ENCODE data around the gene DPH2.

Gene DPH2

DNA sequence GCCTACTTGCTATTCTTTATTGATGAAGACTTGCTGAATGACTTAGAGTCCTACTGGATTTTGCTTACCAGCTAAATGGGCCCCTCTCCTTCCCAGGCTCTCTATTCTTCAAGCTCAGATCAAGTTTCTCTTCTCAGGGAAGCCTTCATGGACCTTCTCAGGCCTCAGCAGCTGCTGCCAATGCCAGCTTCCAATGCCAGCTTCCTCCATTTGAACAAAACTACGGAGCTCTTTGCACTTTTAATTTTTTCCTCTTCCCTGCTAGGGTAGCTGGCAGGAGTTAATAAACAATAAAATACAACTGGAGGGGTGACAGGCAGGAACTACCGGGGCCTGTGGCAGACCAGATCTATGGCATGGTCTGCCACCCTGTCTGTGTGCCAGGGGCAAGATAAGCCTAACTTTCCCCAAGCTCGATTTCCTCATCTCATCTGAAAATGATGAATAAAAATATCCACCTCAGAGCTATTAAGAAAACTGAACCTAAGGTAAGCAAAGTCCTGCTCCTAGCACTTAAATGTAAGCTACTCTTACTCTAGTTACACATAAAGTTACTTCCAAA is 24.1 kb upstream of the DPH2 start:
- no peak for DNase-seq

DNA sequence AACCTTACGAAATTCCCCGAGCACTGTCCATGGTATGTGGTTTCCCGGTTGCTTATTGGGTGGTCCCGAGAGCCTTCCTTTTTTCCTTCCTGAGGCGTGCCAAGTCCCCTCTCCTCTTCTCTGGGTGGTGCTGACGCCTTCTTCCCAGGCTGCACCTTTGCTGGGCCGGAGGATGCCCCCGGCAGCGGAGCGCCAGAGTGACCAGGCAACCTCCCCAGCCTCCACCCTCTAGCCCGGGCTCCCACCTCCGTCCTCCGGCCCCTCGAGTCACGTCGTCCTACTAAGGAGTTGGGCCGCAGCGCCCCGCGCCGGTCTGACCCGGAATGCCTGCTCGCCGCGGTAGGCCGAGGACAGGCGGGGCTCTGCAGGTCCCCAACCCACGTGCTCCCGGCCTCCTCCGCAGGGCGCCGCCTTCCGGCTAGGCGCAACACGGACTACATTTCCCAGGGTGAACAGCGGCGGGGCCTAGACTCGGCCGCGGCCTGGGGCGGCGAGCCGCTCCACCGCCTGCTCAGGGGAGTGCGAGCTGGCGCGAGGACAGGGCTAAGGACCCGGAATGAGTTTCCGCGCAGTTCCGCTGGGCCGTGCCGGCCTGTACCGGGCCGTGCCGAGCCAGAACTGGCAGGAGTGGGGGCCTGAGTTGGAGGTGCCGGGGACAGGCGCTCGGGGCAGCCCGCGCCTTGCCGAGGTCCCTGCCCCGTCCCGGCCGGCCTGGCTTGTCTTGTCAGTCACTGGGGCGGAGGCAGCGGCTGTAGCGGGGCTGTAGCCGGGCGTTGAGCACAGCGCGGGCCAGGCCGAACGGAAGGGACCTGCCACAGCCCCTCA is 23.4 kb upstream of the DPH2 start, which contains the start of gene IPO13:
Gene IPO13, plus strand, starts transcription at position 715 of the 825 bp plus-strand sequence. CDS start 651 bp downstream, outside the sequence.
- peak; percentile 96 for DNase-seq

DNA sequence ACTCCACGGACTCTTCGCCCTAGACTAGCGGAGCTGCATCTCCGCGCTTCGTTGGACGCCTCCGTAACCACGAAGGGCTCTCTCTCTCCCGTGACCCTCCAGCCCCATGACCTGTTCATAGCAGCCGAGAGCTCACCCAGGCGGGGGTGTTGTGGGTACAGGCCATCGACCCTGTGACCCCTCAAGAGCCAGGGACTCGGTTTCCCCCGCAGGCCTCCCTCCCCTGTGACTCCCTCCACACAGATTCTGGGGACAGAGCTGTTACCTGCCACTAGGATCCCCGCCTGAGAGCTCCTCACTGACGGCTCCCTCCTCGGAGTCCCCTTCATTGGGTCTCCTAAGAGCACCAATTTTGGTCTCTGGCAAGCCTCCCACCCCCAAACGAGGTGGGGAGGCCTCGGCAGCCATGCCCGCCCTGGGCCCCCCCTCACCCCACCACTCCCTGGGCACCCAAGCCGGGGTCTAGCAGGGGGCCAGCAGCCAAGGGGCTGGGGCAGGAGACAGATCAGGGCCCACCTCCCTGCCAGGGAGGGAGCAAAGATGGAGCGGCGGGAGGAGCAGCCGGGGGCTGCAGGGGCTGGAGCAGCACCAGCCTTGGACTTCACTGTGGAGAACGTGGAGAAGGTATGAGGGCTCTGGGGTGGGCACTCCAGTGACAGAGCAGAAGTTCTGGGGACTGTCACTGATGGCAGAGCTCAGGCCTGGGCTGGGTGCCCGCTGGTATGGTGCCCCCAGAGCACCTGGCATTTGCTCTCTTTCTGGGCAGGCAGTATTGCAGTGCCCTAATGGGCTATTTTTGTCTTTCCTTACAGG is 22.5 kb upstream of the DPH2 start:
- DNase-seq, result no peak

DNA sequence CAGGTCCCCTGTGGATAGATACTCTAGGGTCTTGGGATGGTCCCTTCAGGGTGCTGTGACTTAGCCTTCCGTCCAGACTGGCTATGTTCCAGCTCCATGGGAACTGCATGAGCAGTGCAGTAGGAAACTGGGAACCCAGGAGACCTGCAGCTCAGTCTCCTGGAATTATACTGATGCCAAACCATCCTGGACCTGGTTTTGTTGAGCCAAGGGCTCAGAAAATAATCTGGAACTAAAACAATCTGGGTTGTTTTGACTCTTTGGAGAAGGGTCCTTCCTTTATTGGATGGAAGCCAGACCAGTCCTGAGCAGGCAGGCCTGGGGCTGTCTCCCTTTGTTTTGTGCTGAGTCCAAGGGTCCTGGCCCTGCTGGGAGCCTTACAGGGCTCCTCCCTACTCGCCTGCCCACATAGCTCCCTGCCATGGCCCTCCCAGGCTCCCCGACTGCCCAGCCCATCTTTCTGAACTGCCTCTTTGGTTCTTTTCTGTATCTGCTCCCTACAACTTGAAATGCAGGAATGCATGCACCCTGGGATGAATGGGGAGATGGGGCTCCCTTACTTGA is 21.9 kb upstream of the DPH2 start:
- no peak for DNase-seq

DNA sequence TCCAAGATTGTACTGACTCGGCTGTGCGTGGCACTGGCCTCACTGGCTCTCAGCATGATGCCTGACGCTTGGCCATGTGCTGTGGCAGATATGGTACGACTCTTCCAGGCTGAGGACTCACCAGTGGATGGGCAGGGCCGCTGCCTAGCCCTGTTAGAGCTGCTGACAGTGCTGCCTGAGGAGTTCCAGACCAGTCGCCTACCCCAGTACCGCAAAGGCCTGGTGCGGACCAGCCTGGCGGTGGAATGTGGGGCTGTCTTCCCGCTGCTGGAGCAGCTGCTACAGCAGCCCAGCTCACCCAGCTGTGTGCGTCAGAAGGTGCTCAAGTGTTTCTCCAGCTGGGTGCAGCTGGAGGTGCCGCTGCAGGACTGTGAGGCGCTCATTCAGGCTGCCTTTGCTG is 20.1 kb upstream of the DPH2 start:
- DNase-seq, result no peak

DNA sequence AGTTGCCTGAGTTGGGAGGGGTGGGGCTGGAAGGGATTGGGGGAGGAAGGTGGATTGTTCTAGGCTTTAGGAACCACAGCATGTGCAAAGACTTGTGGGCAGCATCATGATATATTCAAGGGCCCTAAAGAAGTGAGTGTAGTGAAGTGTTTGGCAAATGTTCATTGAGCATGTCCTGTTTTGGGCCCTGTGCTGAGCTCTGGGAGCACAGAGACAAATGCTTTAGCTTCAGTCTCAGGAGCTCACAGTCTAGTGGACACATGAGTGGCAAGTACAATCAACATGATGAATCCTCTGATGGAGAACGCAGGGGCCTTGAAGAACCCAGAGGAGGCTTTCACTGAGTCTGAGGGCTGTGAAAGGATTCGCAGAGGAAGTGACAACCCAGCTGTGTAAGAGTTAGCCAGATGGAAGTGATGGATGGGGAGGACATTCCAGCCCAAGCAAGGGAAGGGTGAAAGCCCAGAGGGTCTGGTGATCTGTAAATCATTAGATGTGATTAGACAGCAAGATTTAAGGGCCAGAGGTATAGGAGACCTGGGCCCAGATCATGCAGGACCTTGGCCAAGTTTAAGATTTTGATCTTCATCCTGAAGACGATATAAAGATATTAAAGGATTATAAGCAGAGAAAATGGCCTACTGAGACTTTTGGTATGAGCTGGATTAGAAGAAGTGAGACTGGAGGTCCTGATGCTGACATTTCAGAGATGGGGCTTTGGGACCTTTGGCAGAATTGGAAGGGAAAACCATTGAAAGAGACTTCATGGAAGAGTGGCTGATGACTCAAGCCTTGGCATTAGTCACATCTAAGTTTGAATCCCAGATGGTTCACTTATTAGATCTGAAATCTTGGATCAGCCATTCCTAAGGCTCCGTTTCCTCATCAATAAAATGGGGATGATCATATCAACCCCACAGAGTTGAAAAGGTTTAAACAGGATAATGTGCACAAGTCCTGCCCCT is 18.5 kb upstream of the DPH2 start:
- no peak for DNase-seq

DNA sequence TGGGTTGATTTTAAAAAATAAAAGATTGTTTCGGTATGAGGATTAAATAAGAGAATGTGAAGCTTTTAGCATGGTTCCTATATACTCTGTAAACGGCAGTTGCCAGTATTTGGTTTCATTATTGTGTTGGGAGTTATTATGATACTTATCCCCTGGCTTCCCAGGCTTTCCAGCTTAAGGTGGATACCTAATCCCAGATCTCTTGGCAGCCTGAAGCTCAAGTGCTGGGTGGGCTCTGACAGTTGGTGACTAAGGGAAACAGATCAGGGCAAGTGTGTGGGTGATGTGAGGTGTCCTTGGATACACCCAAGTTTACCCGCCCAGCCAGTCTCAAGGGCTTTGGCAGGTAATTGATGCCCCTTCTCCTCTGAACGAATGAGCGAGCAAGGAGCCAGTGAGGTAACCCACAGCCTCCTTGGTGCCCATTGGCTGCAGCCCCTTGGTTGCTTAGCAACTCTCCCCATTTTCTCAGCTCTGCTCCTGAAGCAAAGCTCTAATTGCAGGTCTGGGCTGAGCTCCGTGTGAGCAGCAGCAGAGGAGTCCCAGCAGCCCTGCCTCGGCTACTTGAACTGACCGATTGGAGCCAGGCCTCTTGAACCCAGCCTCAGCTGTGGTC is 17.0 kb upstream of the DPH2 start:
- DNase-seq, result no peak

DNA sequence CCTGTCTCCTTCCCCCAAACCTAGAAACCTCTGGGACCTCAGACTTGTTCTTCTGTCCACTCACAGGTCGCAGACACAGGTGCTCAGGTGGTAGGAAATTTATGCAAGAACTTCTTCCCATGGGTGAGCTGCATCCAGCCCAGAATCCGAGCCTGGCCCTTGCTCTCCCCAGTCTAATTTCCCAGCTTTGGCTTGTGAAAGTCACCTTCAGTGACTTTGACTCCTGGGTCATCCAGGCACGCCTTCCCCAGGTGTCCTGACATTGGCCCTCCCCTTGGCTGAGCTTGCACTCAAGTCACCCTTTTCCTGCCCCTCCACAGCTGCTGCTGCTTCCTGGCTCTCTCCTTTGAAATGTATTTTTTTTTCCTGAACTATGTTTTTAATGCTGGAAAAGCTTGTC is 16.4 kb upstream of the DPH2 start:
- DNase-seq, result no peak

DNA sequence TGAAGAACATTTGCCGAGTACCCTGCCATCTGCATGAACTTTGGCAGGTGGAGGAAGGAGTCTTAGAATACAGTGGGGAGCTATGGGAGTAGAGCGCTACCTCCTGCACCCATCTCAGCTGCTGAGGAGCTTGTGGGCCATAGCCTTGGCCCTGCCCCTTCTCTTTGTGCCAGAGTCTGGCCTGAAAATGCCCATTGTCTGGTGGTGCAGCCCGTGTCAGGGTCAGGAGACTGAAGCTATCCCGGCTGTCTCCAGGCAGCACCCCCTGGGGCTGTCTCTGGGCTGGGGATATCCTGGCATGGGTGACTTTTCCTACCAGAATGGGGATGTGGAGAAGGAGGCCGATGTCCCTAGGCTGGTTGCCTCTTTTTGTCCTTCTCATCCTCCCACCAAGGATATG is 15.8 kb upstream of the DPH2 start:
- no peak for DNase-seq

DNA sequence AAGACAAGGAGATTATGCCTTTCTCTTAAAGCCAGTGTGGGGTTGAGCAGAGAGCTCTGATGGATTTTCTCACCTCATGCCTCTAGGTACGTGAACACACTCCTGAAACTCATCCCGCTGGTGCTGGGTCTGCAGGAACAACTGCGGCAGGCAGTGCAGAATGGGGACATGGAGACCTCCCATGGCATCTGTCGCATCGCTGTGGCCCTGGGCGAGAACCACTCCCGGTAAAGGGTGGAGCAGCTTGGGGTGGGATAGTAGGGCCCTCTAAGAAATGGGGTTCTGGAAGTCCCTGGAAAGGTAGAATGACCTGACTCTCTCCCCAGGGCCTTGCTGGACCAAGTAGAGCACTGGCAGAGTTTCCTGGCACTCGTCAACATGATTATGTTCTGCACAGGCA is 13.6 kb upstream of the DPH2 start:
- DNase-seq, result no peak

DNA sequence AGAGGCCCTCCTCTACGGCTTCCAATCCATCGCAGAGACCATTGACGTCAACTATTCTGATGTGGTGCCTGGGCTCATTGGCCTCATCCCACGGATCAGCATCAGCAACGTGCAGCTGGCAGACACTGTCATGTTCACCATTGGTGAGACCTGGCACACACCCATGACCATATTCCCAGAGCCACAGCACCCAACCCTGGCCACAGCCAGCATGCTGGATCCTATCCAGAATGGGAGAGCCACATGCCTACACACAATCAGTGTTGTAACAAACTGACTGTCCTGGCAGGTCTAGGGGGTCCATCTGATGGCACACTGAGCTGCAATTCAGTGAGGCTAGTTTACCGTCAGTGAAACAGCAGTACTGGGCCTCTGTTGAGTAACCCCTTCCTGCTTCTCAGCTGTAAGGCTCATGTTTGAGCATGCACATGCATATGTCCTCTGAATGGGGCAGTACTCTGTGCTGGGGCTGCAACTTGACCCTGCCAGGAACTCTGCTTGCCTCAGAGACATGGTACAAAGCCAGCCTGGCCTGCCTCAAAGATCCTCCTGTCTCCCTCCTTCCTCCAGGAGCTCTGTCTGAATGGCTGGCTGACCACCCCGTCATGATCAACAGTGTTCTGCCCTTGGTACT is 12.3 kb upstream of the DPH2 start:
- DNase-seq, result no peak

DNA sequence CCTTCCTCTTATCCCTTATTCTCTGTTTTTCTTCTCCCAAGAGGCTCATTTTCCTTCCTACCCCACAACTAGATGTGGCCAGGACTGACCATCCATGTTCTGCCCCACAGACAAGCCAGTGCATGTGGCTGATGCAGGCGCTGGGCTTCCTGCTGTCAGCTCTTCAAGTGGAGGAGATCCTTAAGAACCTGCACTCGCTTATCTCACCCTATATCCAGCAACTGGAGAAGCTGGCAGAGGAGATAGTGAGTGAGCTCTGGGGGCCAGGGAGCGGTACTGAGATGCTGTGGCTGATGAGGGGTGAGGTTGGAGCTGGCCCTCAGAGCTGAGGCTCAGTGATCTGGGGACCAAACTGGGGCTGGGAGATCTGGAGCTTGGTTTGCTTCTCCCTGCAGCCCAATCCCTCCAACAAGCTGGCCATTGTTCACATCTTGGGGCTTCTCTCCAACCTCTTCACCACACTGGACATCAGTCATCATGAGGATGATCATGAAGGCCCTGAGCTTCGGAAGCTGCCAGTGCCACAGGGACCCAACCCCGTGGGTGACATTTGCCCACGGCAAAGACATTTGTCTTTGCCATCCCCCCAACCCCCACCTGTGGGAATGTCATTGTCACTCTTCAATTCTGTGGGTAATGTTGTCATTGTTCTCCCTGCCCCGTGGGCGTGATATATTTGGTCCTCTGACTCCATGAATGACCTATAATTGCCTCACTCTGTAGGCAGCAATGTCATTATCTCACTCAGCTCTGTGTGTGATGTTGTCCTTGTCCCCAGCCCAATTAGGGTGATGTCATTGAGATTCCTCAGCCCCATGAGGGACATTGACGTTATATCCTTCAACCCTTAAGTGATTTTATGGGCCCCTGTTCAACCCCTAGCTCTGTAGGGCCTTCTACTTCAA is 11.2 kb upstream of the DPH2 start:
- no peak for DNase-seq

DNA sequence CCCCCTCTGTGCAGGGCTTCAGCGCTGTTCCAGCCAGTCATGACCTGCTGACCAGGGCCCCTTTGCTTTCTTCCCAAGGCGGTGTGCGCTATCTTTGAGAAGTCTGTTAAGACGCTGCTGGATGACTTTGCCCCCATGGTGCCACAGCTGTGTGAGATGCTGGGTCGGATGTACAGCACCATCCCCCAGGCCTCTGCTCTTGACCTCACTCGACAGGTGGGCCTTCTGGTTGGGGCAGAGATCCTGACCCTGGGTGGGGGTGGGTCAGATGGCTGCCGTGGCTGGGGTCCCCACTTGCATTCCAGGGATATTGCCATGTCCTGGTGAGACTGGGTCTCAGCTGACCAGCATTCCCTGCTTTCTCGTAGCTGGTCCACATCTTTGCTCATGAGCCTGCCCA is 9.0 kb upstream of the DPH2 start:
- no peak for DNase-seq

DNA sequence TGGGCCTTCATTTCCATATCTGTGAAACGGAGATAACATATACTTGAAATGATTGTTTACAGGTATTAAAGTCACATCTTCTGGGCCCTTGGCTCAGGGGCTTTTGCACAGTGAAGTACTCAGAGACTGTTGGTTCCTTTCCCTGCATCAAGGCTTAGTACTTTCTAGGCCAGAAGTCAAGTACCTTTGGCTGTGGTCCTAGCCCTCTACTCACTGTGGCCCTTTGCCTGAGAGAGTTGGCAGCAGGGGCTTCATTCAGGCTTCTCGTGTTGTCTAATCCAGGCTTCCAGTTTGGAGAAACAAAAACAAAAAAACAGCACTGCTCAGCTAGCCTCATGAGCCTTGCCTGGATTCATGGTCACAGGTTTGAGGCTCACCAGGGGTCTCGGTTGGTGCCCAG is 8.1 kb upstream of the DPH2 start:
- DNase-seq, result no peak

DNA sequence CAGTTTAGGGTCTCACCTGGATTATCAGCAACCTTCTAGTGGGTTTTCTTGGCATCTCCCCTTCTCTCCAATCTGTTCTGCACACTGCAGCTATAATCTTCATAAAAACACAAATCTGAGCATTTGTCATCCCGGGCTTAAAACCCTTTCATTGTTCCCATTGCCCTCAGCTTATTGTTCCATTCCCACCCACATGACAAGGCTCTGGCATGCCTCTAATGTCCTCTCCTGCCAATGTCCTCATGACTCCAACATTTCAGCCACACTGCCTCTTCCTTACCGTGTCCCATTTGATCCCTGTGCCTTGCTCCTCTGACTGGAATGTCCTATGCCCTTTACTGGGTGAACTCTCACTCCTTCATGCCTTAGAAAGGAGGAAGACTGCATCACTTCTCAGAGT is 7.5 kb upstream of the DPH2 start:
- no peak for DNase-seq

DNA sequence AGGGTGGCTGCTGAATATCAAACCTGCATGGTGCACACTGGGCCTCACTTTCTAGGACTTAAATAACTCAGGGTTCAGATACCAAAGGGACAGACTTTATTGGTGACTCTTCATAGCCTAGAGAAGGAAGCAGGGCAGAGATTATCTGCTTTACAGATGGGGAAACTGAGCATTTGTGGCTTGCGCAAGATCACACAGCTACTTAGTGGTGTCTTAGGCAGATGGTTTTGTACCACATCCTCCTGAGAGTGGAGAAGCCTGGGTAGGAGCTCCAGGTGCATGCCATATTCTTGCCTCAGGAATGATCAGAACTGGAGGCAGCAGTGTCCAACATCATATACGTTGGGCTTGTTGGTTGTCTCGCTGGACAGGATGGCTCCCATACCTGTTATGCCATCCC is 6.8 kb upstream of the DPH2 start:
- DNase-seq, result no peak

DNA sequence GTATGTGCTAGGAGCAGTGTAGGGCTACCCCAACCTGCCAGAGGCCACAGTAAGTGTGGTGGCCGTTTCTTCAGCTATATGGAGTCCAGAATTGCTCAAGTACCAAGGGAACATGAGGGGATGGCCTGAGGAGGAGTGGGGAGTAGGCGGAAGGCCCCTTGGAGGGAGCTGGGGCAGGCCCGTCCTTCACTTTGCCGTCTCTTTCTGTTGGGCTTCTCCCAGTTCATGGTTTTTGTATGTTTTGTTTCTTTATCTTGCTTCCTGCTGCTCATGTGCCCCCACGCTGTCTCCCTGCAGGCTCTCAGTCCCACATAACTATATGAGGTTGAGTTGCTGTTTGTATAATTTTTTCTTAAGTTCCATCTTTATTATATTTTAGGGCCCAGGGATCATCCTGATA is 5.9 kb upstream of the DPH2 start:
- DNase-seq, result no peak

DNA sequence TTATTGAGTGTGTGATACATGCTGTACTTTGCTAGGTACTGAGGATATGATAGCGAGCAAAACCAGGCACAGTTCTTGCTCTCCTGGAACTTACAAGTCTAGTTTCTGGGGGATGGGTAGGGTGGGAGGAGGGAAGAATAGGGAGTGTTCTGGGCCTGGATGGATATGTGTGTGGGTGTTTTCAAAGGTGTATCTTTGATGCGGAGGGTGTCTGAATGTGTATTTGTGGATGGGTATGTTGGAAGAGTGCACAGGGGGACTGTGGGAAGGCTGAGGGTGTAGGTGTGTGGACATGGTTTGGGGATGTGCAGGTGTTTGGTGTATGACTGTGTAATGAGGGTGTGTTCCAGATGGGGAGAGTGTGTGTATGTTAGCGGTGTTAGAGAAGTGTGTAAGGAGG is 4.5 kb upstream of the DPH2 start:
- DNase-seq, result no peak

DNA sequence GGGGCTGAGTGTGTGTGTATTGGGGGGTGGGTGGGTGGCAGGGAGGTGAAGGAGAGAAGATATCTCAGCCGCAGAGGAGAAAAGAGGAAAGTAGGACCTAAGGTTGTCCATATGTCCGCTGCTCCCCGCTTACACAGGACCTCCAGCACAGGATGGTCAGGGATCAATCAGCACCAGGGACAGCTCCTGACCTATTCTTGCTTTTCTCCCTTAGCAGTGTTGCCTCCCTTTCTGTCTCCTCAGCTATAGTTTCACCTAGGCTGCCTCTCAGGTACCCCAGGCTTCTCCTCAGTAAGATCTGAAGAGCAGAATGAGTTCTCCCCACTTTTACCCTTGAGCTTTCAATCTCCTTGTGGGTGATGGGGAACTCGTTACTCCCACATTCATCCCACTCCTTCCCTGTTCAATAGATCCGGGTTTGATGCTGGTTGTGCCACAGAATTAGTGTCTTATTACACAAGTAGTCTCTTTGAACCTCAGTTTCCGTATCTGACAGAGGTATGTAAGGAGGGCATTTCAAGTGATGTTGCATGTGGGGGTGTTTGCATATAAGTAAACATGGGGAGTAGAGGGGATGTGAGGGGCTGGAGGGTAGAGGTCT is 1.4 kb upstream of the DPH2 start:
- no peak for DNase-seq

DNA sequence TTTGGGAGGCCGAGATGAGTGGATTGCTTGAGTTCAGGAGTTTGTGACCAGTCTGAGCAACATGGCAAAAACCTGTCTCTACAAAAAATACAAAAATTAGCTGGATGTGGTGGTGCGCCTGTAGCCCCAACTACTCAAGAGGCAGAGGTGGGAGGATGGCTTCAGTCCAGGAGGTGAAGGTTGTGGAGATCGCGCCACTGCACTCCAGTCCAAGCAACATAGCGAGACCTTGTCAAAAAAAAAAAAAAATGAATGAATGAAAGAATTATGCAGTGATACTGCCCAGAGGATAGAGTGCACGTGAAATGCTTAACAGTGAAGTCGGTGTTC is 429 bp upstream of the DPH2 start:
- DNase-seq, result no peak
